Keratinocyte (primary cell): Measurements from ENCODE around the gene ARHGAP24. TPM values are rescaled to one million over a fixed set of nuclear protein-coding genes. Genes with fewer than 3 reads are reported as not detected.

ENCODE experiments used
- DNase-seq: peaks from one replicate; pipeline ENCODE4 v3.0.0-alpha.2; 2011; ENCODE audit warnings: low read depth, missing footprints, low spot score
- FAIRE-seq: peaks from 2 replicates; lab custom pipeline; 2011; peaks lifted over from hg19 to GRCh38; lab: Jason Lieb, UNC
- H2AFZ ChIP-seq: 2 replicates; pipeline ENCODE4 v1.6.0; 2012; ENCODE audit warnings: low read length, control low read depth, inconsistent platforms; ENCODE audit not compliant: control insufficient read depth
- H3K27ac ChIP-seq: 2 replicates; pipeline ENCODE4 v1.5.1; 2011; ENCODE audit warnings: low read length; ENCODE audit not compliant: control insufficient read depth, insufficient read depth
- H3K27me3 ChIP-seq: 3 replicates; pipeline ENCODE4 v1.6.0; 2011; ENCODE audit warnings: low read length; ENCODE audit not compliant: control insufficient read depth, insufficient read depth; ENCODE audit errors: extremely low read depth
- H3K36me3 ChIP-seq, 2 experiments: 2 replicates in 1 of 2; 3 replicates in 1 of 2; pipeline ENCODE4 v1.5.1; 2011; ENCODE audit warnings: low read length in 2 of 2, mild to moderate bottlenecking in 1 of 2; ENCODE audit not compliant: control insufficient read depth in 2 of 2, insufficient read depth in 2 of 2; ENCODE audit errors: extremely low read depth in 1 of 2
- H3K4me1 ChIP-seq: 3 replicates; pipeline ENCODE4 v1.5.1; 2011; ENCODE audit warnings: low read length; ENCODE audit not compliant: control insufficient read depth, insufficient read depth; ENCODE audit errors: extremely low read depth
- H3K4me2 ChIP-seq: 3 replicates; pipeline ENCODE4 v1.6.0; 2011; ENCODE audit warnings: low read depth, low read length; ENCODE audit not compliant: control insufficient read depth, insufficient read depth; ENCODE audit errors: extremely low read depth
- H3K4me3 ChIP-seq, 3 experiments: fragments of 200-600 bp in 1 of 3; sonication (generic) in 1 of 3; 2 replicates in 2 of 3; 3 replicates in 1 of 3; pipeline ENCODE4 v1.5.1; 2011 to 2016; ENCODE audit warnings: low read length in 3 of 3, mild to moderate bottlenecking in 3 of 3, control low read depth in 2 of 3, inconsistent platforms in 1 of 3, low read depth in 1 of 3, mixed read lengths in 1 of 3, mixed run types in 1 of 3, moderate library complexity in 1 of 3; ENCODE audit not compliant: control insufficient read depth in 2 of 3, insufficient read depth in 2 of 3; ENCODE audit errors: extremely low read depth in 1 of 3
- H3K79me2 ChIP-seq: 2 replicates; pipeline ENCODE4 v1.6.0; 2012; ENCODE audit warnings: low read length; ENCODE audit not compliant: control insufficient read depth, insufficient read depth
- H3K9ac ChIP-seq: 3 replicates; pipeline ENCODE4 v1.6.0; 2011; ENCODE audit warnings: low read length; ENCODE audit not compliant: control insufficient read depth, insufficient read depth; ENCODE audit errors: extremely low read depth
- H3K9me1 ChIP-seq: 3 replicates; pipeline ENCODE4 v1.6.0; 2011; ENCODE audit warnings: low read length; ENCODE audit not compliant: control insufficient read depth, insufficient read depth; ENCODE audit errors: extremely low read depth
- H3K9me3 ChIP-seq: 2 replicates; pipeline ENCODE4 v1.5.1; 2012; ENCODE audit warnings: low read depth, low read length; ENCODE audit not compliant: control insufficient read depth
- H4K20me1 ChIP-seq: 3 replicates; pipeline ENCODE4 v1.6.0; 2011; ENCODE audit warnings: low read length; ENCODE audit not compliant: control insufficient read depth, insufficient read depth; ENCODE audit errors: extremely low read depth
- EZH2 ChIP-seq: IDR thresholded peaks from one replicate; pipeline ENCODE4 v1.6.1; 2012; ENCODE audit warnings: inconsistent platforms, mild to moderate bottlenecking, low read length, moderate library complexity
- dilution Hi-C: fragments of 300-500 bp; cut with MboI; formaldehyde crosslinking; loops from one replicate; pipeline ENCODE4 v1.7.0; 2020; ENCODE audit warnings: low sequenced_read_pairs; ENCODE audit not compliant: extremely low pct_ligation_motif_present
- polyA plus RNA-seq, 5 experiments: library from polyadenylated mRNA; depleted of rRNA in 3 of 5; stranded (reverse) in 3 of 5; stranded (forward) in 1 of 5; unstranded in 1 of 5; fragments of >200 nt; gene quantifications; 1 replicate in 1 of 5; 2 replicates in 3 of 5; 3 replicates in 1 of 5; pipeline versions ENCODE4 v1.2.1 to v1.2.3, GENCODE V29; 2011 to 2012; ENCODE audit warnings: missing spikeins in 2 of 5, low read depth in 1 of 5, low replicate concordance in 1 of 5
- TF ChIP-seq, protein P1 (sequence below), 3 experiments: IDR thresholded peaks in 1 of 3; conservative IDR thresholded peaks in 1 of 3; optimal IDR thresholded peaks in 1 of 3; 2 replicates in 2 of 3; 3 replicates in 1 of 3; pipeline versions ENCODE3 to v1.5.1; 2011; ENCODE audit warnings: low read length in 3 of 3, mild to moderate bottlenecking in 3 of 3, moderate library complexity in 2 of 3, control low read depth in 1 of 3, inconsistent platforms in 1 of 3; ENCODE audit not compliant: insufficient read depth in 2 of 3; ENCODE audit errors: extremely low read depth in 1 of 3

Gene ARHGAP24
- polyA plus RNA-seq, 1 donor (not counting 4 experiments of a cell fraction or from before 2014, with no cell fraction given): 0.87 TPM

- H3K4me3 ChIP-seq: no peak overlapping the region
- no peaks in the 10 kb centered on the region for H3K36me3 ChIP-seq
- H3K4me1 ChIP-seq: no peaks in the 10 kb centered on the region
- no peak overlapping the region for H3K9ac ChIP-seq
- no peak for FAIRE-seq
- no peak overlapping the region for H3K4me2 ChIP-seq
- dilution Hi-C loops: no loop called here
- no peaks in the 10 kb centered on the region for H4K20me1 ChIP-seq
- DNase-seq: no peak
- no peak for TF ChIP-seq EZH2
- TF ChIP-seq, protein P1, sequence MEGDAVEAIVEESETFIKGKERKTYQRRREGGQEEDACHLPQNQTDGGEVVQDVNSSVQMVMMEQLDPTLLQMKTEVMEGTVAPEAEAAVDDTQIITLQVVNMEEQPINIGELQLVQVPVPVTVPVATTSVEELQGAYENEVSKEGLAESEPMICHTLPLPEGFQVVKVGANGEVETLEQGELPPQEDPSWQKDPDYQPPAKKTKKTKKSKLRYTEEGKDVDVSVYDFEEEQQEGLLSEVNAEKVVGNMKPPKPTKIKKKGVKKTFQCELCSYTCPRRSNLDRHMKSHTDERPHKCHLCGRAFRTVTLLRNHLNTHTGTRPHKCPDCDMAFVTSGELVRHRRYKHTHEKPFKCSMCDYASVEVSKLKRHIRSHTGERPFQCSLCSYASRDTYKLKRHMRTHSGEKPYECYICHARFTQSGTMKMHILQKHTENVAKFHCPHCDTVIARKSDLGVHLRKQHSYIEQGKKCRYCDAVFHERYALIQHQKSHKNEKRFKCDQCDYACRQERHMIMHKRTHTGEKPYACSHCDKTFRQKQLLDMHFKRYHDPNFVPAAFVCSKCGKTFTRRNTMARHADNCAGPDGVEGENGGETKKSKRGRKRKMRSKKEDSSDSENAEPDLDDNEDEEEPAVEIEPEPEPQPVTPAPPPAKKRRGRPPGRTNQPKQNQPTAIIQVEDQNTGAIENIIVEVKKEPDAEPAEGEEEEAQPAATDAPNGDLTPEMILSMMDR (optimal IDR thresholded peaks at IDR 0.05 in 1 of 3, IDR thresholded peaks at IDR 0.05 in 1 of 3, conservative IDR thresholded peaks at IDR 0.05 in 1 of 3; ENCODE audit: extremely low read depth in 1 of 3, insufficient read depth in 2 of 3, low read length in 3 of 3): no peak
- H3K79me2 ChIP-seq: no peaks in the 10 kb centered on the region
- no peaks in the 10 kb centered on the region for H3K27me3 ChIP-seq
- H2AFZ ChIP-seq: no peak overlapping the region
- H3K9me1 ChIP-seq: no peaks in the 10 kb centered on the region
- H3K9me3 ChIP-seq: no peaks in the 10 kb centered on the region
- H3K27ac ChIP-seq: no peak overlapping the region
These were observed 56.8 kb downstream of the ARHGAP24 start for GRCh38 chr4:85531560-85532341.

GRCh38 chr4:85534120-85534519 lies 59.2 kb downstream of the ARHGAP24 start:
- Histone ChIP-seq H3K4me2 (no peak overlapping the region), H3K9me1 (no peaks in the 10 kb centered on the region), H3K79me2 (no peaks in the 10 kb centered on the region), H3K4me3 (no peak overlapping the region), H3K4me1 (no peaks in the 10 kb centered on the region), H3K9me3 (no peaks in the 10 kb centered on the region), H4K20me1 (no peaks in the 10 kb centered on the region), H3K27me3 (no peaks in the 10 kb centered on the region), H3K36me3 (no peaks in the 10 kb centered on the region), H3K9ac (no peak overlapping the region), H3K27ac (no peak overlapping the region), H2AFZ (no peak overlapping the region)
- TF ChIP-seq, protein P1 (optimal IDR thresholded peaks at IDR 0.05 in 1 of 3, IDR thresholded peaks at IDR 0.05 in 1 of 3, conservative IDR thresholded peaks at IDR 0.05 in 1 of 3; ENCODE audit: extremely low read depth in 1 of 3, insufficient read depth in 2 of 3, low read length in 3 of 3): no peak
- no peak for TF ChIP-seq EZH2
- dilution Hi-C loops: no loop called here
- DNase-seq (no peak), FAIRE-seq (no peak)
